Testis (tissue), 3 donors: ENCODE data around the gene GPATCH2L. TPM values are rescaled to one million over a fixed set of nuclear protein-coding genes. Genes with fewer than 3 reads are reported as not detected.

Experiments used
- DNase-seq: peaks from one replicate; pipeline ENCODE4 v3.0.0-alpha.2; 2019
- H3K27ac ChIP-seq, 2 donors: fragments of 200-600 bp; sonication (generic); one replicate each; pipeline ENCODE4 v1.5.1; 2019
- H3K27me3 ChIP-seq: fragments of 200-600 bp; sonication (generic); one replicate; pipeline ENCODE4 v1.5.1; 2019
- H3K36me3 ChIP-seq: fragments of 200-600 bp; sonication (generic); one replicate; pipeline ENCODE4 v1.5.1; 2017; ENCODE audit warnings: low read depth; ENCODE audit errors: missing control alignments
- H3K4me1 ChIP-seq: fragments of 200-600 bp; sonication (generic); one replicate; pipeline ENCODE4 v1.5.1; 2019
- H3K4me3 ChIP-seq, 2 donors: fragments of 200-600 bp; sonication (generic); one replicate each; pipeline ENCODE4 v1.5.1; 2017 to 2019
- H3K9me3 ChIP-seq: fragments of 200-600 bp; sonication (generic); one replicate; pipeline ENCODE4 v1.5.1; 2017
- POLR2A ChIP-seq: fragments of 450-650 bp; IDR thresholded peaks from one replicate; pipeline ENCODE4 v1.6.1; 2017; ENCODE audit warnings: antibody characterized with exemption, mild to moderate bottlenecking, moderate library complexity
- WGBS, 2 donors: methylation state at CpG; one replicate each; pipeline ENCODE4 v1.1.5; 2018; 5-methylcytosine and 5-hydroxymethylcytosine counted together
- intact Hi-C: fragments of 100-400 bp; cut with DNase I; formaldehyde crosslinking; loops from one replicate; pipeline ENCODE4 v1.15.1; 2023; ENCODE audit warnings: low total_unique reads
- polyA plus RNA-seq: library from polyadenylated mRNA; stranded (reverse); fragments of 350-450 nt; fragmentation: Illumina TruSeq; extraction: RNeasy Lipid Tissue Mini Kit (QIAGEN cat#74804); gene quantifications from one replicate; pipeline ENCODE4 v1.2.3, GENCODE V29; 2014; ENCODE audit warnings: low read depth, low replicate concordance; ENCODE audit not compliant: insufficient read depth
- total RNA-seq, 2 donors: library from RNA; depleted of rRNA; stranded (reverse); fragments of >200 nt; gene quantifications; one replicate each; pipeline ENCODE4 v1.2.3, GENCODE V29; 2016
- TF ChIP-seq, protein P1 (sequence below), 3 experiments: fragments of 450-650 bp in 2 of 3; fragments of 200-600 bp in 1 of 3; sonication (generic) in 1 of 3; IDR thresholded peaks; one replicate each; pipeline ENCODE4 v1.5.1; 2016 to 2019; ENCODE audit warnings: antibody characterized with exemption in 3 of 3, mild to moderate bottlenecking in 2 of 3, moderate library complexity in 1 of 3

The GPATCH2L gene
- total and polyA plus RNA-seq, 3 donors from 2014 or later = 39.9 to 87.2 (median 74.5) TPM

DNA sequence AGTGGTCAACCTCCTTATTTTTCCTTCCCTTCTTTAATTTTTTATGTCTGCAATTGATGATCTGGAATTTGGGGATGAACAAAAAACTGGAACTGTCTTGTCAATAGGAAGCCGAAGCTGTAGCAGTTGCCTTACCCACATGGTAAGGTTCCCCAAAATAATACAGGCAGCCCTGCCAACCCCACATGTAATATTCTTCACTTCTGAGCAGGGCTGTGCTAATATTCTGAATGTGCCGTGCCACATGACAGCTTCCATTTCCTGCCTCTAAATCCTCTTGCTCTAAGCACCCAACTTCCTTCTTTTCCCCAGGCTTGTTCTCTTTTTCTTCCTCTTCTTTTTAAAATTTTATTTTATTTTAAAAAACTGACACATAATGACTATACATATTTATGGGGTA, 39.6 kb downstream of the GPATCH2L start:
- DNase-seq = peak; percentile 28
- H3K27ac ChIP-seq = no peak overlapping the region
- no peaks in the 10 kb centered on the region for H3K36me3 ChIP-seq
- H3K27me3 ChIP-seq = no peaks in the 10 kb centered on the region
- no peak overlapping the region for H3K4me3 ChIP-seq
- H3K4me1 ChIP-seq = no peaks in the 10 kb centered on the region
- WGBS, 2 donors = 87 to 96% methylated on average over 2 of the region's 2 CpGs
- H3K9me3 ChIP-seq = no peaks in the 10 kb centered on the region
- TF ChIP-seq, protein P1, sequence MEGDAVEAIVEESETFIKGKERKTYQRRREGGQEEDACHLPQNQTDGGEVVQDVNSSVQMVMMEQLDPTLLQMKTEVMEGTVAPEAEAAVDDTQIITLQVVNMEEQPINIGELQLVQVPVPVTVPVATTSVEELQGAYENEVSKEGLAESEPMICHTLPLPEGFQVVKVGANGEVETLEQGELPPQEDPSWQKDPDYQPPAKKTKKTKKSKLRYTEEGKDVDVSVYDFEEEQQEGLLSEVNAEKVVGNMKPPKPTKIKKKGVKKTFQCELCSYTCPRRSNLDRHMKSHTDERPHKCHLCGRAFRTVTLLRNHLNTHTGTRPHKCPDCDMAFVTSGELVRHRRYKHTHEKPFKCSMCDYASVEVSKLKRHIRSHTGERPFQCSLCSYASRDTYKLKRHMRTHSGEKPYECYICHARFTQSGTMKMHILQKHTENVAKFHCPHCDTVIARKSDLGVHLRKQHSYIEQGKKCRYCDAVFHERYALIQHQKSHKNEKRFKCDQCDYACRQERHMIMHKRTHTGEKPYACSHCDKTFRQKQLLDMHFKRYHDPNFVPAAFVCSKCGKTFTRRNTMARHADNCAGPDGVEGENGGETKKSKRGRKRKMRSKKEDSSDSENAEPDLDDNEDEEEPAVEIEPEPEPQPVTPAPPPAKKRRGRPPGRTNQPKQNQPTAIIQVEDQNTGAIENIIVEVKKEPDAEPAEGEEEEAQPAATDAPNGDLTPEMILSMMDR (IDR thresholded peaks at IDR 0.05) = no peak
- TF ChIP-seq POLR2A = no peak
- intact Hi-C loops = no loop called here

DNA sequence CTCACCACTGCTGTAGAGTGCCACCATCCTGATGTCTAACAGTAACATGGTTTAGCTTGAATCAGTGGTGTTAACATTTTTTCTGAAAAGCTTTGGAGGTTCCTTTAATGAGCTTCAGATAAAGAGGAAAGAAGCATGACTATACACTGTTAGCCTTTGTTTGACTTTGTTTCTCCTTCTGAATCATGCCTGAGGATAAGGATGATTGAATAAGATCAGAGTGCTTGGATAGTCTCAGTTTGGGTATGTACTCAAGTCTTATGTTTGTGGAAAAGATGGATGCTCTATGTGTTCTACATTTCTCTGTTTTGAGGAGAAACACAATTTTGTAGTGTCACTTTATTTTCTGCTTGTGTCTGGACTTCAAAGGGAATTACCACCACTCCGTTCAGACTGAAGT, 42.0 kb downstream of the GPATCH2L start:
- H3K4me1 ChIP-seq = no peaks in the 10 kb centered on the region
- H3K36me3 ChIP-seq = no peaks in the 10 kb centered on the region
- TF ChIP-seq, protein P1 (IDR thresholded peaks at IDR 0.05) = no peak
- no peak for TF ChIP-seq POLR2A
- no peak overlapping the region for H3K27ac ChIP-seq
- no peak for DNase-seq
- WGBS, 2 donors = 83 to 90% methylated on average over 1 of the region's 1 CpG
- intact Hi-C loops = no loop called here
- no peak overlapping the region for H3K4me3 ChIP-seq
- H3K27me3 ChIP-seq = no peaks in the 10 kb centered on the region
- H3K9me3 ChIP-seq = no peaks in the 10 kb centered on the region

DNA sequence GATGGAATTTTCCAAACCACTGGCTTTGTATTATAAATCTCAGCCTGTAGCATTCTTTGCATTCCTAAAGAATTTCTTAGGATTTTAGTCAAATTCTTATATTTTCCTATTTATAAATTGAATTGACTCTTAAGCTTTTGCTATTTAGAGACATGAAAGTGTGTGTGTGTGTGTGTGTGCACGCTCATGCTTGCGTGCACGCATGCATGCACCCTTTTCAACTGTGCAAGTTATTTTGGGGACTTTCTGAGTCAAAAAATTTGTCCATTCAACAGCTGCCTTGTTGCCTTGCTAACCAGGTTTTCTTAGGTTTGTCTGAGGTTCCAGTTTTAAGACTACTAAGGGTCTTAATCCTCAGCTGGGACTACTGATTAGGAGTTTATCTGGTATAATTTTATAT, 42.6 kb downstream of the GPATCH2L start:
- H3K27ac ChIP-seq = no peak overlapping the region

DNA sequence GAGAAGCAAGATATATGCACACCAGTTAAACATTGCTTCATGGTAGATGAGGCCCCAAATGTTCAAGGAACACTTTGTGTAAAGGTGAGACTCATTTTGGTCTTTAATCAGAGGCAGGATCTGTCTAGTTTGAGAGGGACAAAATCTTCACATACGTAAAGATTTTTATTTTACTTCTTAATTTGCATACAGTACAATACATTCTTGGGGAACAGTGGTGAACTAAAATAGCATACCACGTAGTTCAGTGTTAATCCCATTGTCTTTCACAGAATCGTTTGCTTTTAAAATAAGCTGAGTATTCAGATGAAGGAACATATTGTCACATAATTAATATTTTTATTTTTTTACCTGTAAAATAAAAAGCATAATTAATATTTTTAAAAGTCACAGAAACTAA, 43.3 kb downstream of the GPATCH2L start:
- no peaks in the 10 kb centered on the region for H3K4me1 ChIP-seq
- H3K36me3 ChIP-seq = no peaks in the 10 kb centered on the region
- H3K4me3 ChIP-seq = no peak overlapping the region
- WGBS, 2 donors = 92 to 95% methylated on average over 3 of the region's 3 CpGs
- H3K27me3 ChIP-seq = no peaks in the 10 kb centered on the region
- TF ChIP-seq, protein P1 (IDR thresholded peaks at IDR 0.05) = no peak
- no peak for TF ChIP-seq POLR2A
- no peaks in the 10 kb centered on the region for H3K9me3 ChIP-seq
- no peak overlapping the region for H3K27ac ChIP-seq
- intact Hi-C loops = no loop called here
- DNase-seq = no peak

More for the DNA sequence above, 42.6 kb downstream of the GPATCH2L start:
- Histone ChIP-seq H3K27me3 (no peaks in the 10 kb centered on the region), H3K4me1 (no peaks in the 10 kb centered on the region), H3K4me3 (no peak overlapping the region), H3K9me3 (no peaks in the 10 kb centered on the region), H3K36me3 (no peaks in the 10 kb centered on the region)
- WGBS, 2 donors = 84 to 87% methylated on average over 3 of the region's 3 CpGs
- intact Hi-C loops = no loop called here
- TF ChIP-seq, protein P1 (IDR thresholded peaks at IDR 0.05) = no peak
- no peak for TF ChIP-seq POLR2A
- DNase-seq = no peak

DNA sequence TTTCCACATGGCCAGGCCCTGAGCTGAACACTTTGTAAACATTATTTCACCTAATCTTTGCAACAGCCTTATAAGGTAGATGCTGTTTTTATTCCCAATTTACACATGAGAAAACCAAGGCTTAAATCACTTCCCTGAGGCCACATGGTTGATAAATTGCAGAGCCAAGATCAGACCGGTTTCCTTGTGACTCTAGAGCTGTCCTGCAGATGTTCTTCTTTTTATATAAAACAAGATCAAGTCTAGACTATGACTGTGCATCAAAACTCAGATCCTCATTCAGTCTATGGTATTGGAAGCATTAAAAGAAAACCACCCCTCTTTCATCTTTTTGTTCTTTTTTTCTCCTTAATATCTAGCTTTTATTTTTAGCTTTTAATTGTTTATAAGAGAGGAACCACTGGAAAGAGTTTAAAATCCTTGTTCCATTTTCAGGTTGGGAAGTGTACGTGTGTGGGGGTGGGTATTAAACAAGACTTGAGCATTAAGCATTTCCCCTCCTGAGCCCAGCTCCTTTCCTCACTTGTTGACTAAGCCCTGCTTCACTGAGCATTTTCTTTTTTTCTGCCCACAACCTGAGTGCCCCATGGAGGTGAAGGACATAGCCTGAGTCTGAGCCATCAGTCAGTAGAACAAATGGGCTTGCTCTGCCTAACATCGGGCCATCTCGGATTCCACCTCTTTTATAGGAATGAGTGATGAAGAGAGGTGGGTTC, 45.4 kb downstream of the GPATCH2L start:
- Histone ChIP-seq H3K27me3 (no peaks in the 10 kb centered on the region), H3K9me3 (no peaks in the 10 kb centered on the region), H3K4me3 (no peak overlapping the region), H3K36me3 (no peaks in the 10 kb centered on the region), H3K4me1 (no peaks in the 10 kb centered on the region), H3K27ac (no peak overlapping the region)
- TF ChIP-seq, protein P1 (IDR thresholded peaks at IDR 0.05) = no peak
- TF ChIP-seq POLR2A = no peak
- 87 to 89% methylated on average over 4 of the region's 4 CpGs for WGBS, 2 donors
- DNase-seq = no peak
- intact Hi-C loops = no loop called here
